HG03442 (cell line): ENCODE results near the gene MAJIN.
A peak's percentile ranks its signal among the peaks of the same experiment; 100 is the strongest.

Experiments used
- ATAC-seq: cut with Tn5 transposase; IDR thresholded peaks from one replicate; pipeline ENCODE4 v1.9.1; 2021; ENCODE audit warnings: mild to moderate bottlenecking, moderate library complexity; ENCODE audit not compliant: unreplicated experiment

Gene MAJIN

DNA sequence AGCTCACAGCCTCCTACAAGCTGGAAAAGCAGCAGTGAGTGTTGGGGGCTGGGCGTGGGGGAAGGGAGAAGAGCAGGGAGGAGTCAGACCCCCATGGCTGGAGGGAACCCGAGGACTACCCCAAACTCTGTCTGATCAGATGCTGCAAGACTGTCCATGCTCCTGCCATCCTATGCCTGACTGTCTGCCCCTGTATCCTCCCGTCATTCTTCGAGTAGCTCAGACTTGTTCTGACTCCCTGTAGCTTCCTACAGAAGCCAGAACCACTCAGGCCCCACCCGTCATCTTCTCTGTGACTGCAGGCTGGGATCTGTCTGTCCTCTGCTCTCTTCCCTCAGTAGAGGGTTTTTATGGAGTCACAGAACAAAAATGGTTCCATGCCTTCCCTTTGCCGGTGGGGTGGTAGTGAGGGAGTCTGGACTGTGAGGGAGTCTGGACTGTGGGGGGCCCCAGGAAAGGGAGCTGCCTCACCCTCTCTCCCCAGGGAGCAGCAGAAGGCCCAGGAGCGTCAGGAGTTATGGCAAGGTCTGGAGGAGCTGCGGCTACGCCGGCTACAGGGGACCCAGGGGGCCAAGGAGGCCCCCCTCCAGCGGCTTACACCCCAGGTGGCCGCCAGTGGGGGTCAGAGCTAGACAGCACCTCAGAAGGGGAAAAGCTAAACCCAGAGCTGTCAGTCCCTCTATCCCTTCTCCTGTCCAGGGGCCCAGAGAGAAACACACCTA, 38.5 kb downstream of the MAJIN start:
- ATAC-seq, result no peak

DNA sequence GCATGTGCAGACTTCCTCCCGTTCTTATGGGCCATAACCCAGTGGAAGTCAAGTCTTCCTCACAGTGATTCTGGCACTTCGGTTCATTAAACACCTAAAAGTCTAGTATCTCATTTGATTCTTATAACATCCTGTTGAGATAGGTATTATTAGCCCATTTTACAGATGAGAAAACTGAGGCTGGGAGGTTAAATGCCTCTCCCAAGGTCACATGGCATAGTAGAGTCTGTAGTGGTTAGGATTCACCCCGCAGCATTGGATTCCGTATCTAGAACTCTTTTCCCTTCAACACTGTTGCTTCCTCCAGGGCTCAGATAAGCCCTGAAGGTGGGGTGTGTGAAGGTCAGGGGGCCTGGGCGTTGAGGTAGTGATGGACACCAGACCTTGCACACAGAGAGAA, 39.6 kb downstream of the MAJIN start:
- no peak for ATAC-seq

DNA sequence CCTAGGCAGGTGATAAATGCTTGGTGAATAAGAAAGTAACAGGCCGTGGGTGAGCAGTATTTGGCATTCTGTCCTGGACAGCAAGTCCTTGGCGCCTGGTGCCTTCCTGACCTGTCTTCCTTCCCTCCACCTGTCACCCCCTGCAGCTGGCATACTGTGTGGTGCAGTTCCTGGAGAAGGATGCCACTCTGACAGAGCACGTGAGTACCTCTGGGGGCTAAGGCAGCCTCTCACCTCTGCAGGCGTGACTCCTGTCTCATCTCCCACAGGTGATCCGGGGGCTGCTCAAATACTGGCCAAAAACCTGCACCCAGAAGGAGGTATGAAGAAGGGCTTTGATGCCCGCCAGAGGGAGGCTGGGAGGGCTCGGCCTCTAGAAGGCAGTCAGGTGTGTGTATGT, 40.6 kb downstream of the MAJIN start:
- no peak for ATAC-seq

DNA sequence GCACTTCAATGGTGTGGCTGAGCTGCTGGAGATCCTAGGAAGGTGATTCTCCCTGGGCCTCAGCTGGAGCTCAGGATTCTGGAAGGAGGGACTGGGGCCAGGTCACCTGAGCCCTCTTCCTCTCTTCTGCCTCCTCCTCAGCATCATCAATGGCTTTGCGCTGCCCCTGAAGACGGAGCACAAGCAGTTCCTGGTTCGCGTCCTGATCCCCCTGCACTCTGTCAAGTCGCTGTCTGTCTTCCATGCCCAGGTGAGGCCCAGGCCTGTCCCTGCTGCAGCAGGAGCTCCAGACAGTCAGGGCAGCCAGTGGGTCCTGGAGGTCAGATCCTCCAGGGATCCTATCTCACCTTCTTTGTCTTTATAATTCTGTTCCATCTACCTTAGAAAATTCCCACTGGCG, 41.6 kb downstream of the MAJIN start:
- no peak for ATAC-seq

DNA sequence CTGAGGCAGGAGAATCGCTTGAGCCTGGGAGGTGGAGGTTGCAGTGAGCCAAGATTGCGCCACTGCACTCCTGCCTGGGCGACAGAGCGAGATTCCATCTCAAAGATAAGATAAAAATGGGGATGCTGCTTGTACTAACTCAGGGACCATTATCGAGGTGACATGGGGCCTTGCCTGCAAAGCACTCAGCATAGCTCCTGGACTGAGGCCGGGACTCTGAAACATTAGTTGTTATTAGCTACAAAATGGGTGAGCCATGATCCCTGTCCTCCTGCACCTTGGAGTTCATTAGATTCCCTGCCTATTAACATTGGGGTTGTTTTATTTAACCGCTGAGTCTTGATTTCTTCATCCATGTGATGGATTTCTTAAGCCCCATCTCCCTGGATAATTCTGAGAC, 42.3 kb downstream of the MAJIN start:
- ATAC-seq, result no peak

DNA sequence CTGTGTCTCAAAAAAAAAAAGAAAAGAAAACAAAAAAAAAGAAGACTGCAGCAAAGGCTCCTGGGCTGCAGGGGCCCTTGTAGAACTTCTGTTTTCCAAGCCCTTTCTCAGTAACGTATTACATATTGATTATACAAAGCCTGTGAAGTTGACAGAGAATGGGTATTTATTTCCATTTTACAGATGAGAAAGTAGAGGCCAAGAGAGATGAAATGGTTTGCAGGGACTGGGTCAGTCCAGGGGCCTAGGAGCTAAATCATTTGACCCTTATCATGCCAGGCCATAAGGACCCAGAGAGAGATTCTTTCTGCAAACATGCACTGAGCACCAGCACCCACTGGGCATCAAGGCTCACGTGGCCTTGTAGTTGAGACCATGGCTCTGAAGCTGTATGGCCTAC, 43.0 kb downstream of the MAJIN start:
- no peak for ATAC-seq

DNA sequence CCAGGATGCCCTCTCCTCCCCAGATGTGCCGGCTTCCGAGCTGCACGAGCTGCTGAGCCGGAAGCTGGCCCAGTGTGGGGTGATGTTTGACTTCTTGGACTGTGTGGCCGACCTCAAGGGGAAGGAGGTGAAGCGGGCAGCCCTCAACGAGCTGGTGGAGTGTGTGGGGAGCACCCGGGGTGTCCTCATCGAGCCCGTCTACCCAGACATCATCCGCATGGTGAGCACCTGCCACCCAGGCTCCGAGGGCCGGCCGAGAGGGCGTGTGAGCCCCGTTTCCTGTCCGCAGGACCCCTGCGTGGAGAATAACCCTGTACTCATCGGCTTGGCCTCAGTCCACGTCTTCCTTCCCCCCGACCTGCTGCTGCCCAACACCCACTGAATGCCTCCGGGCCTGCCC, 45.2 kb downstream of the MAJIN start:
- no peak for ATAC-seq

DNA sequence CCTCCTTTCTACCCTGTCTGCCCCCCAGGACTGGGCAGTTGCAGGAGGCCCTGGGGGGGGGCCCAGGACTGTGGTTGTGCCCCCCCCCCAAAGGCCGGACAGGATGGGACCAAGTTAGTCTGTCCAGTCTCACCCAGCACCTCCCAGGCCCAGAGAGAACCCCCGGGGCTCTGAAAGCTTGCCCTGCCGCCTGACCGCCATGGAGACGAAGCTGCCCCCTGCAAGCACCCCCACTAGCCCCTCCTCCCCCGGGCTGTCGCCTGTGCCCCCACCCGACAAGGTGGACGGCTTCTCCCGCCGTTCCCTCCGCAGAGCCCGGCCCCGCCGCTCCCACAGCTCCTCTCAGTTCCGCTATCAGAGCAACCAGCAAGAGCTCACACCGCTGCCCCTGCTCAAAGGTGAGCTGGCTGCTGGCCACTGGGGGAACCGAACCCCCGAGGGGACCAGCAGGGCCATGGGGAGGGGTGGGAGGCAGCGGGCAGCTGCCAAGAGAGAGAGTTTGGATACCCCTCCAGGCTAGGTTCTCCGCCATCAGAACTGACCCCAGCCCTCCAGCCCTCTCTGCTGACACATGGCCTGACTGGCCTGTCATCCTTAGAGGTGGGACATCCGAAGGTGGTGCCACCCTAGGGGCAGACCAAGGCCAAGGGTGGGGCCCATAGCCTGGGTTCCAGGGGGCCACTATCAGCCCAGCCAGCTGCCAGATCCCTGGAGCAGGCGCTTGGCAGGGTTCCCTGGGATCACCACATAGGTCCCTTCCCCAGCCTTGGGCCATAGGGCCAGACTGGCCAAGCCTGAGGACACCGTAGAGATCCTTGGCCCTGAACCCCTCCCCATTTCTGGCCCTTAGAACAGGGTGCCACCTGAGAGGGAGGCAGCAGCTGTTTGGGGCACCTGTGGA, 46.1 kb downstream of the MAJIN start:
- no peak for ATAC-seq

DNA sequence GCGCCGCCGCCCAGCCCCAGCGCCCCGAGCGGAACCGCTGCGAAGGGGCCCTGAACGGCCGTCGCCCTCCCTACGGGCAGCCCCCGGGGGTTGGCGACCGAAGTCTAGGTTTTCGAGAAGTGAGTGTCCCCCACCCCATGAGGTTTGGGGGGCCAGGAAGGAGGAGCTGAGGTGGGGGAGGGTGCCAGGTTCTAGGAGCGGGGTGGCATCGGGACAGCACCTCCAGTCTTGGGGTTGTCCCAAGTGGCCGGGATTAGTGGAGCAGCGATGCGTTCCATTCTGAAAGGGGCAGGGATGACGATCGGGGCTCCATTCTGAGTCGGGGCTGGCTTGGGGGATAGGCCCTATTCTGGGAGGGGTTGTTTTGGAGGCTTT, 47.0 kb downstream of the MAJIN start:
- ATAC-seq, result no peak

DNA sequence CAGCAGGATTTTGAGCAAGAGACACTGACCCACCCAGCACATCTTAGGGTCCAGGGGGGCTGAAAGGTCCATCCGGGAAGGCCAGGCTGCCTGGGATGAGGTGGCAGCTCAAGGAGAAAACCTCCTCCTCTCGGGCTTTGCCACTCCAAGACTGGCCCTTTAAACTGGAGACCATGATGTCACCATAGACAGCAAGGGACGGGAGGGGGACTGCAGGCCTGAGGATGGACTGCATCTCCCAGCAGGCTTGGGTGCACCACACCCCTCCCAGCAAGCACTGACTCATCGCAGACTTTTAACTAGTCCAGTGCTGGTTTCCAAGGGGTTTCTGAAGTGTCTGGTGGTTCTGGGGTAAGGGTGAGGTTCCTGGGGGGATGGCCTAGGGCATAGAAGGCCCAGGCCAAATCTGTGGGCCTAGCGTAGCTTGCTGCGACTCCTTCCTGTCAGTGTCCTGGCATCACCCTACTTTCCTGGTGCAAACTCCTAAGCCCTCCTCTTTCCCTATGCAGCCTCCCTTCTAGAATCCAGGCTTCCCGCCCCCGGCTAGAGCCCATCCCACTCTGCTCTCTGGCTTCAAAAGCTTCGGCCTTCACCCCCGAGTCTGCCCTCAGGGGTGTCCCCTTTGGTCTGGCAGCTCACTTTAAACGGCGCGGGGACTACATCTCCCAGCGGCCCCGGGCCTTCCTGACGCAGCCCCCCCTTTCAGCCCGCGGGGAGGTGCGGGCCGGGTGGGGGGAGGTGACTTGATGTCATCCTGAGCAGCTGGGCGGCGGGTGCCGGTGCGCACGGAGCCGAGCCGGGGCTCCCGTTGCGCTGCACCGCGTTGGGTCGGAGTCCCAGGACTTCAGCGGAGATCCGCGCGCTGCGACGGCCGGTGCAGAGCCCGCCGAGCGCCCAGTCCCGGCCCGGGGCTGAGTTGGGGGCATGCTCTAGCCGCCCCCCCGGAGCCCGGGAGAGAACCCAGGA, 47.7 kb downstream of the MAJIN start, which contains the start of gene PPP2R5B:
TSS of gene PPP2R5B (plus strand) at position 746 of the 966 bp plus-strand sequence. CDS start 1,046 bp downstream, outside the sequence.
- peak; percentile 76 for ATAC-seq

DNA sequence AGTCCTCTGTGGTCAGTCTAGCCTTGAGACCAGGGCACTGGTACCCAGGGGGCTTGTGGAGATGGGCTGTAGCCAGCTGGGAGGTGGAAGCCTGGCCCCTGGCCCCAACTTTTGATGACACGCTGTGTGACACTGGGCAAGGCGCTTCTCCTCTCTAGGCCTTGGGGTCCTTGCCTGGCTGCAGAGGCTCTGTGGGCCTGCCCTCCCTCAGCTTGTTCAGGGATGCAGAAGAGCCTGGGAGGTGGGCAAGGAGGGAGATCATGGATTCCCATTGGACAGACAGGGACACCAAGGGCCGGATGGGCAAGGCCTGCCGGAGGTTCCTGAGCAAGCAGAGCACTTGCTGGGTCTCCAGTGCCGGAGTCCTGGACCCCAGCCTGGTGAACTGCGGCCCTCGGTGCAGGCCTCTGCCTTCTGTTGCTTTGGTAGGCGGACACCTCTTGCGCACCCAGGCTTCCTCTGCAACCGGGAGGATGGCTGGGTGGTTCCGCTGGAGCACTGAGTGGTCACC, 48.7 kb downstream of the MAJIN start:
- ATAC-seq, result no peak

DNA sequence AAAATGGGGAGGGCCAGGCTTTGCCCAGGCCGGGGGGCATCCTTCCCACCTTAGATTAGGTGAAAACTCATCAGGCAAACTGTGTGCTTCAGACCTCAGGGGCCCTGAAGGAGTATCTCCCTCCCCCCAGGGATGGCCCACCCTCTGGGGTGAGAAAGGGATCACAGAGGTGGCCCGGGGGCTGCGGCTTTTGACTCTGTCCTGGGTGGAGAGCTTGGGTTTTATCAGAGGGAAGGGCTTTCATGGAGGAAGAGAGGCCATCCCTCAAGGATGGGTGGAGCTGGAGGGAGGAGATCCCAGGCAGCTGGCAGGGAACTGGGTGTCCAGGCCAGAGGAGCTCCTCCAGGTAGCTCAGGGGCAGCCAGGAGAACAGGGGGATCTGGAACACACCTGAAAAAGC, 50.5 kb downstream of the MAJIN start:
- ATAC-seq, result no peak

DNA sequence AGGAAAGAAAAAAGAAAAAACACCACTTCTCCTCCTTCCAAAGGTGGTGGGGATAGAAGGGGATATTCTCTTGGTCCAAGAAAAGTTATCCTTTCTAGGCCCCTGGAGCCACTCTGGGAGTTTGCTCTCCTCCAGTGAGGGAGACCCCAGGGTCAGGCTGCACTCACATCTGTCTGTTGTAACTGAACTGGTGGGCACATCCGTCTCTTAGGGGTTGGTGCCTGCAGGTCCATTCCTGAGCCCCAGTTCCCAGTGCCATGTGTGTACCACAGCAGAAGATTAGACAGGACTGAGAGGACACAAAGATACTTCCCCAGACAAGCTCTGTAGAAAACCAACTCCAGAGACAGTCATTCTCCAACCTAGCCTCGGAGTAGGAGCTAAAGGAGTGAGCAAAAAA, 51.8 kb downstream of the MAJIN start:
- no peak for ATAC-seq

DNA sequence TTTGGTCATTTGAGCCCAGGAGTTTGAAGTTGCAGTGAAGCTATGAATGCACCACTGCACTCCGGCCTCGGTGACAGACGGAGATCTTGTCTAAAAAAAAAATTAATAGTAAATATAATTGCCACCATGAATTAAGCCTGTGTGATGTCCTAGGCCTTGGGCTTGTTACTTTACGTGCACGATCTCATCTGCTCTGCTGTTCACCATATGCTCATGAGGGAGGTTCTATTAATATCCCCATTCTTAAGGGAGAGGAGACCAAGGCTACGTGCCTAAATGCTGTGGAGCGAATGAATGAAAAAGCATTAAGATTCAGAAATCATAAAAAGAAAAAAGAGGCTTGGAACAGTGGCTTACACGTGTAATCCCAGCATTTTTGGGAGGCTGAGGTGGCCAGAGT, 52.3 kb downstream of the MAJIN start:
- ATAC-seq, result no peak

DNA sequence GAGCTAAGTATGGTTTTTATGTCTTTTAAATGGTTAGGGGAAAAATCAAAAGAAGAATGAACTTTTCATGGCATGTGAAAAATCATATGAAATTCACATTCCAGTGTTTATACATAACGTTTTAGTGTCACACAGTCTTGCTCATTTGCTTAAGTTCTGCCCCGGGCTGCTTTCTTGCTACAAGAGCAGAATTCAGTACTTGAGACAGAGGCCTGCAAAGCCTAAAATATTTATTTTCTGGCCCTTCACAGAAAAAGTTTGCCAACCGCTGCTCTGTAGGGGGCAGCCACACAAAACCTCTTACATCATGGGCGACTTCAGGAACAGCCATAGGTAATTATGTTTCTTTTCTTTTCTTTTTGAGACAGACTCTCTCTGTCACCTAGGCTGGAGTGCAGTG, 53.9 kb downstream of the MAJIN start:
- no peak for ATAC-seq

DNA sequence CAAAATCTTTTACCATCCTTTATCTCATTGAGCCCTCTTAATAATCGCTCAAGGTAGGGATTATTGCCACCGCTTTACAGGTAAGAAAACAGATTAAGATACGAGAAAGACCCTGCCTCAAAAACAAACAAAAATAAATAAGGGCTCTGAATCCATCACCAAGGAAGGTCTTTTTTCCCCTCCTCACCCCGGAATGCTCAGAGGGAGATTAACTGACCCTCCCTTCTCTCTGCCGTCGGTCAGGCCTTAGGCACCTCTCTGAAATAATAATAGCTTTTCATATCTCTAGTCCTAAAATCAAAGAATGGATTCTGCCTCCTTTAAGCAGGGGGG, 54.3 kb downstream of the MAJIN start:
- ATAC-seq, result no peak

DNA sequence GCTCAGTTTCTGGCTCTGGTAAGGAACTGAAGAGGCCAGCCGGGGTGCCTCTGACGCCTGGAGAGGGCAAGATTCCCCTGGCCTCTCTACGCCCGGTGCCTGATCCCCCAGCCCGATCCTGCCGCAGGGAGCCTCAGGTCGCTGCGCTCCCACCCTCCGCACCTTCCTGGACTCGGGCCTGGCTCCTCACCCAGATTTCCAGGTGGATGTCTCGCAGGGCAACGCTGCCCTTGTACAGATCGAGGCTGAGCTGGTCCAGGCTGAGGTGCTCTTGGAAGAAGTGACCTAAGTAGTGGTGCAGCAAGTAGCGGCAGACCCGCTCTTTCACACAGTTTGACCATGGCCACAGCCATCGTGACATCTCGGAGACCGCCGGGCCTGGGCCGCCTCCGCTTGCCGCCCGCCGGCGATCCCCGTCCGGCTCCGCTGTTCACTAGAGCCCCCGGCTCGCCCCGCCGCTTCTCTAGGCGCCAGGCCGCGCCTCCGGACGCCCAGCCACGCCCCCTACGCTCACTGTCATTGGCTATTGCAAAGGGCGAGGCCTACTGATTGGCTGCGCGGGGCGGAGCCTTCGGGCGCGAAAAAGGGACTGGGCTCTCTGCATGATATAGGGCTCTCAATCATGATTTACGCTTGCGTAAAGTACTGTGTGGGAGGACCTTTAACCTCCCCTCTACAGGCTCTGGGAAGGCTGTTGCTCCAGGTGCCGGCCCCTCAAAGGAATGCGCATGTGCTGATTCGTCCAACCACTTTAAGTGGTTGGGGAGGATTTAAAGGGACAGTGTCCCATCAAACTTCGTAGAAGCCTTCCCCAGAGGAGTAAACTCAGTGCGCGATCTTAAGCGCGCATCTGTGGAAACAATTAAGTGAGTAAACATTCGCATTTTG, 54.9 kb downstream of the MAJIN start, which contains the start of gene ATG2A:
TSS of gene ATG2A (minus strand) at position 435 of the 888 bp plus-strand sequence. CDS start at position 361, 74 bp downstream.
- peak; percentile 93 for ATAC-seq

DNA sequence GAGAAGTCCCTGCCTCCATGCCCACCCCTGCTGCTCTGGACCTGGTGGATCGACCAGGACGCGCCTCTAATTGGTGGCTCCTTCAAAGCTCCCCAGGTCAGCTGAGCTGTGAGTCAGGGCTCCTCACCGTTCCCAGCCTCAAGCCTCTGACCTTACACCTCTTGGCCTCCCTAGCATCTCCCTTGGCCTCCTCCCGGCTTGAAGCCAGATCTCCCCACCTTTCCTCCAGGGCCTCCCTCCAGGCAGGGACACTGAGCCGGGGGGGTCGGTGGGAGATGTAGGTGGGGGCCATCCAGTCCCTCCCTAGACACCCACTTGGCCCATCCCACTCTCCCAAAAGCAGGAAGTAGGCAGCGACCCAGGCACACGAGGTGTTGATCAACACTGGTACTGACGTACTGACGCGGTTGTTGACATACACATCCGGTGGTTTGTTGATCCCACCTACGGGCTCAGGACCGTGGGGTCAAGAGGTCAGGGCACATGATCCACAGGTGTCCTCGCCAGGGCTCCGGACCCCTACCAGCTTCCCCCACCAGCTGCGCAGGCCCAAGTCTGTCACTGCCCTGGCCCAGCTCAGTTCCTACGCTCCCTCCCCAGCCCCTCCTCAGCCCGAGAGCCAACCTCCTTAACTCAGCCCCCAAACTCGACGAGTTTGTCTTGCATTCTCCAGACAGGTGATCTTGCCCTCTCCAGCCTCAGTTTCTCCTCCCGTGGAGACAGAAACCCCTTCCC, 55.7 kb downstream of the MAJIN start:
- no peak for ATAC-seq

DNA sequence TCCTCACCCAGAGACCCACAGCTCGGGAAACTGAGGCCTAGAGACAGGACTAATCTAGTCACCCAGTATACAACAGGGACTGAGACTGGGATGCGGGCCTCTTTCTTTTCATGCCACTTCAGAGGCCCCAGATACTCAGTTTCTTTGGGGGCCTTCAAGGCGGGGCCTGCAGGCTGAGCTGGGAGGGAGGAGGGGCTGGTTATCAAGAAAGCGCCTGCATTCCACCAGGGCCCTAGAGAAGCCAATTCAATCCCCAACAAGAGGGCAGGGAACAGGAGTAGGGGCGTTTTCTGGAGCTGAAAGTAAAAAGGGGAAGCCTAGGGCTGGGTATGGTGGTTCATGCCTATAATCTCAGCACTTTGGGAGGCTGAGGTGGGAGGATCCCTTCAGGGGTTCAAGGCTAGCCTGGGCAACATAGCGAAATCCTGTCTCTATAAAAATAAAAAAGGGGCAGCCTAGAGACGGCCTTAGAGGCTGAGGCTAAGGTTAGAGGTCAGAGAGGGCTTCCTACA, 56.5 kb downstream of the MAJIN start:
- ATAC-seq, result no peak
